GM19452 (cell line): ENCODE results near the gene MOG.

Source experiments
- ATAC-seq: cut with Tn5 transposase; IDR thresholded peaks from one replicate; pipeline ENCODE4 v1.9.1; 2021; ENCODE audit not compliant: unreplicated experiment

The MOG gene

DNA sequence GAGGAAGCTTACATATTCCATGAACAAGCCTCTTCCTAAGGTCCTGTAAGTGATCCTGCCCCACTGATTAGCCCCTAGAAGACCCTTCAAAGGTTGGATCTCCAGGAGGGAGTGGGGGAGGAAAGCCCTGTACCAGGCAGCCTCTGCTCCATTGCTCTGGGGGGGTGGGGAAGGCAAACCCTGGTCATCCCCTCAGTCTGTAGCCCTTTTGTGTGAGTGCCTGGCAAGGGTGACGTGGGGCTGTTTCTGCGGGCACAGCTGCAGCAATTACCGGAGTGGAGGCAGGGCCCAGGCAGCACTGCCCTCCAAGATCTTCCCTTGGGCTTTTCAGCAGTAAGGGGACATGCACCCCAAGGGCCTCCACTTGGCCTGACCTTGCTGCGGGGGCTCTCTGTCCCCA lies at the start of gene MOG:
Gene MOG (plus strand): TSS at position 295 of the 400 bp plus-strand sequence. CDS start 118 bp downstream, outside the sequence.
- no peak for ATAC-seq

DNA sequence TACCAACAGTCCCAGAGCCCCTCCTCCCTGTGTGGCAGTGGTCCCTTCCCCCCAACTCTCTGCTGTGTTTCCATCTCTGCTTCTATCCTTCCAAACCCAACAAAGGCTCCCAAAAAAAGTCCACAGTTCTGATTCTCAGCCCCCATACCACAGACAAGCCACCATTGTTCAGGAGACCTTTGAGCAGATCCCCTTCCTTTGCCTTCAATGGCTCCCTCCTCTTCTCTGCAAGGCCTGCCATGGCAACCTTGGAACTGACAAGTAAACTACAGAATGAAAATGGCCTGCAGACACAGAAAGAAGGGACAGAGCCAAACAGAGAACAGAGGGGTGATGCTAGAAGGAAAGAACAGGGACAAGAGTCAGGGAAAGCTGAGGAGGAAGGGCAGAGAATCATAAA lies 48.8 kb upstream of the MOG start:
- no peak for ATAC-seq

DNA sequence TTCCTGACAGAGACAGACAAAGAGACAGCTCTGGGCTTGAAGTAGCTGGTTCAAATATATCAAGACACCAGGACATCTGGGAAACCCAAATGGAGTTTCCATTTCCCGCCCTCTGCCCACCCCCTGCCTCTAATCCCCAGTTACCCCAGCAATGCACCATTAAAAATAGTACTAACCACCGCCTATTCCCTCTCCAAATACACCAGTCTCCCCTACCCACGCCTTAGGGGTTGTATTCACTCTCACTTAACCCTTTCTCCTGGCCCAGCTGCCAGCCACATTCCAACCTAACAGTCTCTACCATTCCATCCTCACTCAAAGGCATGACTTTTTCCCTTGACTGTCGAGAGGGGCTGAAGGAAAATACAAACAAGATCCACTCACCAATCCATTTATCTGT lies 46.4 kb upstream of the MOG start:
- no peak for ATAC-seq

DNA sequence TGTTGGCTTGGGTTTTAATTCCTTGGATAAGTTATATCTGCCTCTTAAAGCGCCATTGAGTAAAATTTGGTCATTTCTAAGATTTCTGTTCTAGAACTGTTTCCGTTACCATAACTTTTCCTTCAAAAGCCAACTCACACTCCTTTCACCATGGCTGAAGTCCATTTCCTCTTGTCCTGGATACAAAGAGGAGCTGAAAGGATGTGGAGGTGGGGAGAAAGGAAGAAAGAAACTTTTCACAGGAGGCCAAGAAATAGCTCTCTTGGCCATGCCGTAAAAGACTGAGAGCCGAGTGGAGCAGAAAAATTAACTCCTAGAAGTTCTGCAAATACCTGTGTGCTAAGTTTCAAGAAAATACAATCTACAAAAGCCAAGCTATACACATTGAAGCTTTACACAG lies 45.5 kb upstream of the MOG start:
- no peak for ATAC-seq

DNA sequence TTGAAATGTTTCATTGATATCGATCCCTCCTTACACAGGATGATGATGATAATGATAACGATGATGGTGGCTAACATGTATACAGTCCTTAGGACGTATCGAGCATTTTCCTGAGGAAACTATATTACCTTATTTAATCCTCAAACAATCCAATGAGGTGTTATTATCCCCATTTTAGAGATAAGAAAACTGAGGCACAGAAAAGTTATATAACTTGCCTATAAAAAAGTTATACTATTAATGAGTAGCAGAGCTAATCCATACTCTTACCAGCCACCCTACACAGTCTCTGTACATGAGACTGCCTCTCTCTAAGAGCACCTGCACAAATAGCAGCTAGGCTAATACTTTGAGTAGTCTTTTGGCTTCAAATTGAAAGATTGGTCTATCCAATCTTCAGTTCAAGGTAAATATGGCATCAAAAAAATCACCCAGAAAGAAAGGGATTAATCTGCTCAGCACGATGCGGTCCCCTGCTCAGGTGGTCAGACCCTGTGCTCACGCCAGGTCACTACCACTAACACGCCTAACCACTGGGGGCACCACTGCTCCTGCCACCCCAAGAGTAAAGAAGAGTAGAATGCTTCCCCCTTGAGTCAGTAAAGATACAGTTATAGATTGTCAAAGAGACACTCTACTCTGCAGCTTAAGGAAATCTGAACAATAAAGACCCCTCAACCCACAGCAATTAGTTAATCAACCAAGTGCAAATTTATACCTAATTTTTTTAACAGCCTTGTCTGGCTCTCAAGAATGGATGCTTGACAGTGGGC lies 38.9 kb upstream of the MOG start:
- no peak for ATAC-seq

DNA sequence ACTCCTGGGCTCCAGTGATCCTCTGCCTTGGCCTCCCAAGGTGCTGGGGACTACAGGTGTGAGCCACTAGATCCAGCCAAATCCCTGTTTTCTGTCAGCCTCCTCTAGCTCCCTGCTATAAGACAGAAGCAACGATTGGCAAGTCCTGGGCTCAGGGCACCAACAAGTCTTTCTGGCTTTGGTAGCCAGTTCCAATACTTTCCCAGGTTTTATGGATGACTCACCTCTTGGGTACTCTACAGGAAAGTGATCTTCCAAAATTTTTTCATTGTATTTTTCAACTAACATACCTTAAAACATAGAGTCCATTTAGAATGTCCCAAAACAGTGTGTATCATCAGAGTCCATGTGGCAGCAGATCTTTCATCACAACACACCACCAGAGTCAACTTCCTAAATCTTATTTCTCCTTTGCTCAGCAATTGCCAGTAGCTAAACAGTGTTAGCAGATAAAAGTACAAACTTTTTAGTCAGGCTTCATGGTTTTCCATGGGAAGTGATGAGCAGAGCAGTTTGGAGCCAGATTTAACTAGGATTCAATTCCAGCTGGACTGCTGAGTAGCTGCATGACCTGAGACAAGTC lies 37.2 kb upstream of the MOG start:
- ATAC-seq: no peak

DNA sequence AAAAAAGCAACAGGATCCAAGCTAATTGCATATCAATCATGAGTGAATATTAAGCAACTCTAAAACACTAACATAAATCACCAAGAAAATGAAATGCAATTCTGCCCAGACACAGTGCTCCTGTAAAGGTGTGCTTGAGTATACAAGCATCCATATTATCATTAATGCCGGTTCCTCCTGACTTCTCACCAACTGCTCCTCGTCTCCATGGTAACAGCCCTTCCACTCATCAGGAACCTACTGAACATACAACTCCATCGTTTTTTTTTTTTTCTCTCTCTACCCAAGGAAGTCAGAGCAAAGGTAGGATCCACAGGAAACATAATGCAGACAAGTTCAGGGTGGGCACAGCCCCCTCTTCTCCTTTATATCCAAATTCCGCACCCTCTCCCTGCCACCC lies 36.3 kb upstream of the MOG start:
- no peak for ATAC-seq

DNA sequence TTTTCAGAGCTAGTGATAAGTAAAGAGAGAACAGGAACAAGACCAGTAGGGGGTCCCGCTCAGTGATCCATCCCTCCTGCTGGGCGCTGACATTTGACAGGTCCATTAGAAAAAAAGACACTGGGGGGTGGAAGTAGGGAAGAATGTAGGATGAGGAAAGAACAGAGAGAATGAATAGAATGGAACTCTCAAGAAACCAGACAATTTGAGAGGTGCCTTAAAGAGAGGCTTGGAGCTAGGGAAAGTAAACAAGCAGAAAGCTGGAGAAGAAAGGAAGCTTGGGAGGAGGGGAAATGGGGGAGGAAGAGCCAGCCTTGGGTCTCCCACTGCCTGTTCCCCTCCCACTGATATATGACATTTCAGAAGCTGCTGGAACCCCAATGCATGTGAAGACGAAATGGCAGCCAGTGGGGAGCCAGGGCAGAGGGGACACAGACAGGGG lies 32.4 kb upstream of the MOG start:
- ATAC-seq: no peak

DNA sequence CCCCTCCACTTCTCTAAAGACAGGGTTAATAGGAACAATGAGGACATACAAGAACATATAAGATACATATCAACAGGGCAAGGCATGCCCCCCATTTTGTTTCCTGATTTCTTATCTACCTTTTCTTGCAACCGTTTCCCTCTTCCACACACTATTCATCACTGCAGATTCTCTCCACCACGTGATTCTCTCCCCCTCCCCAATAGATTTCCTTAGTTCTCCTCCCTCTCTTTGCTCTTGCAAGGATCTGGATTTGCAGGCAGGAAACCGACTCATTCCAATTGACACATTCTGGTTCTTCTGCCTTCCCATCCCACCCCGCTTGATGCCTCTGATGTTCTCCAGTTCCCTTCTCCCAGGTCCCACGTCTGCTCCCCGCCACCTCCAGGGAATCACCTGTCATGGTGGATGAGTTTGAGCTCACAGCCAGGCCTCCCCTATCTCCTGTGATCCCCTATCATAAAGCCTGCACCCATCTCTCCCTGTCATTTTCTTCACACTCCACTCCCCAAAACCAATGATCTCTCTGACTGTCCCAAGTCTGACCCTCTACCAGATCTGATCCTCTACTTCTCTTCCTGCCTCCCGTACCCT lies 31.5 kb upstream of the MOG start:
- no peak for ATAC-seq

DNA sequence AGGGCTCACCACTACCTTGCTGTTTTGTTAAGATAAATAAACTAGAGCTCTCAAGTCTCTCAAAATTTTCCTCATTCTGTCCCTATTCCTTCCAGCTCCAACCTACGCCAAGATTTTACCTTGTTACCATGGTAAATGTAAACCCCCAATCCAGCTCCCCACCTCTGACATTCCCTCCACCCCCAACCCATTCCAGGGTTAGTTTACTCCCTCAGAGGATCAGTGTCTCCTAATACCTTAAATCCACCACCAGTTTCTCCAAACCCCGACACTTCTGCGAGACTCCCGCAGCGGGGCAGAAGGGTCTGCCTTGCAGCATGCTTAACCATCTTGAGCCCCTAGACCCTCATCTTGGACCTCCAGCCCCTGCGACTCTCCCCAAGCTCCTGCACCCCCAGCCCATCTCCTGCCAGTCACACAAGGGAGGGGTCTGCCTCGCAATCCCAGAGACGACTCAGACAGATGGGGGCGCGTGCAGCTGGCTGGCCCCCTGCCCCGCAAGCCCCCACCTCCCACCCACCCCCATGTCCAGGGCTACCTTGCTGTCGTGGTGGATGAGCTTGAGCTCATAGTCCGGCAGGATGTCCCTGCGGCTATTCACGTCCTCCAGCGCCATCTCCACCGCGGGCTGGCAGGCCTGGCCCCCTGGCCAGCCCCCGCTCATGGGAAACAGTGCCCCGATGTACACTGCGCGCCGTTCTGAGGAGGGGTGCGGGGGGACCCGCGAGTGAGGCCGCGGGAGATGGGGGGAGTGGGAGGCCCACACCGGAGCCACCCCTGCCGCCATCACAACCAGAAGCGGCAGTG lies 29.7 kb upstream of the MOG start:
- no peak for ATAC-seq

DNA sequence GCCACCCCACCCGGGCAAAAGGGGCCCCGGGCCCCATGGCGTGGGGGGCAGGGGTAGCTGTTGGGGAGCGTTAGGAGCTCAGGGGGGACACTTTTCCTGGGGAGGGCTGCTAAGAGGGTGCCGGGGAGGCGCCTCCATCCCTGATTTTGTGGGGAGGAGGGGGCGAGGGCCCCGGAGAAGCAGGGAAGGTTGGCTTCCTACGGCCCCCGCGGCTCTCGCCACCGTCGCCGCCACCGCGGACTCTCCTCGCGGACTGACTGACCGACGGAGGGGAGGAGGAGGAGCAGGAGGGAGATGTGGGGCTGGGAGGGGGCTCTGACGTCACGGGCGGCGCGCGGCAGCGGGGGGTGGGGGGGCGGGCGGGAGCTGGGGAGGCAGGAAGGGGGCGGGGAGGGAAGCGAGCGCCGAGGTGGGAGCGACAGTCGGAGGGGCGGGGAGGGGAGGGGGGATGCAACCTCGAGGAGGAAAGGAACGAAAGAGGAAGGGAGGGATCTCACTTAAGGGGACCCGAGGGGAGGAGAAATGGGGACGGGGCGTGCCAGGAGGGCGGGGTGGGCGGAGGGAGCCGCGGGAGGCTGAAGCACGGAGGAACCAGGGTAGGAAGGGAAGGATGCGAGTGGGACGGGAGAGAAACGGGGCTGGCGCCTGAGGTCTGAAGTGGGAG lies 29.0 kb upstream of the MOG start:
- no peak for ATAC-seq

DNA sequence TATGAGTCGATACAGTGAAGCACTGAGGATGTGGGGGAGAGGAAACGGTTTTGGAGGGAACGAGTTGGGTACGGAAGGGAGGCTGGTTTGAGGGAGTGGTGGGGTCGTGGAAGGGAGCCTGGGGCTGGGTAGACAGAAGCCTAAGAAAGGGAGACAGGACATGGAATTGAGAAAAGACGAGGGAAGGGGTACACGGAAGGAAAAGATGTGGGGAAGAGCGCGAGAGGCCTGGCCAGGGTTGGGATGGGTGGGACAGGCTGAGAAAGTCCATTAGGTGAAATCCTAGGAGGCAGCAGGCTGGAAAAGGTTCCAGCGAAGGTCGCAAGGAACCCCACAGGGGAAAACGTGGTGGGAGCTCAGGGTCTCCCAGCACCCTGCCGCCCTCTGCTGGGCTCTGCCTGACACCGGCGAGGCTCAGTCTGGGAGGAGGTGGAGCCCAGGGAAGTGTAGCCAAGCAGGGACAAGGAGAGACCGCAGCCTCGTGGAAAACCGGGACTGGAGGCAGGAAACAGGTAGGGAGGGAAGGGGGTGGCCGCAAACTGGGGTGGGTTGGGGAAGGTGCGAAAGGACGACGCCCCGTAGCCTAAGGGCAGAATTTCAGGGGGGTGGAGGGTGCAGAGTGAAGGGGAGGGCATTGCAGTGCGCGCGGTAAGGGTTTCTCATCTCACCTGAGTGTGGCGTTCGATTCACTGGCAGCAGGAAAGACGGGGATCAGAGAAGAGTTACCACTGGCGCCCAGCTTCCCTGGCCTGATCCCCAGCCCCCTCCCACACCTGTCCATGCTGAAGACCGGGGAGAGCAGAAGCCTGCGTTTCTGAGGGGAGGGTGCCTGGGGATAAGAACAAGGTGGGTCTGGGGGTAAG lies 28.2 kb upstream of the MOG start:
- ATAC-seq: no peak

DNA sequence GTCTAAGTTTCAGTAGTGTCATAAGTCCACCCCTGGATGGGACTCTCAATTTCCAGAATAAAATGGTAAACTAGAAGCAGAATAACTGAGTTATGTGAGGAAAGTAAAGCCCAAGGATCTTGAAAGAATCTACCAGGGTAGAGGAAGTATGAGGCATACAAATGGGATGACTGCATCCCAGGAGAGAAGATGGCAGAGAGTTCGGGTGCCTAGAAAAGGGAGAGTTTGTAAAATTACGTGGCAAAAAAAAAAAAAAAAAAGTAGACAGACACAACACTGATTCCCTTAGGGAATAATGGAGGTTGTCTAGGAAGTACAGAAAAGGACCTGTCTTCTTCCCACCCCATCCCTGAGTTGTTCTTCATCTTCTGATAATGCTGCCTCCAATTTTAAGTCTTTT lies 27.3 kb upstream of the MOG start:
- no peak for ATAC-seq

DNA sequence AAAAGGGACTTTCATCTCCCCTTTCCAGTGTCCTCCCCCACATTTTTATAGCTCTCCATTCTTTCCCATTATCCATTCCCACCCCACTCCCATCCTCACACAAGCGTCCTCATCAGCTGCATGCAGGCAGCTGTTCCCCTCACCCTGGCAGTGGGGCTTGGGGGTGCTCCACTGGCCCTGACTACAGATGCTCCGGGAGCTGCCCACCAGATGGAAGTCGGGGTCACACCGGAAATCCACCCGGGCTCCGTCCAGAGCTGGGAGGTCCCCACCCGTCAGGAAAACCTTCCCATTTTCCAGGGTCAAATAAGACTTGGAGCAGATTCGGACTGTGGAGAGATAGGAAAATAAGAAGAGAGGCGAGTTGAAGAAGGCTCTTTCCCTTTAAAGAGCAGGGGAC lies 26.6 kb upstream of the MOG start:
- no peak for ATAC-seq

DNA sequence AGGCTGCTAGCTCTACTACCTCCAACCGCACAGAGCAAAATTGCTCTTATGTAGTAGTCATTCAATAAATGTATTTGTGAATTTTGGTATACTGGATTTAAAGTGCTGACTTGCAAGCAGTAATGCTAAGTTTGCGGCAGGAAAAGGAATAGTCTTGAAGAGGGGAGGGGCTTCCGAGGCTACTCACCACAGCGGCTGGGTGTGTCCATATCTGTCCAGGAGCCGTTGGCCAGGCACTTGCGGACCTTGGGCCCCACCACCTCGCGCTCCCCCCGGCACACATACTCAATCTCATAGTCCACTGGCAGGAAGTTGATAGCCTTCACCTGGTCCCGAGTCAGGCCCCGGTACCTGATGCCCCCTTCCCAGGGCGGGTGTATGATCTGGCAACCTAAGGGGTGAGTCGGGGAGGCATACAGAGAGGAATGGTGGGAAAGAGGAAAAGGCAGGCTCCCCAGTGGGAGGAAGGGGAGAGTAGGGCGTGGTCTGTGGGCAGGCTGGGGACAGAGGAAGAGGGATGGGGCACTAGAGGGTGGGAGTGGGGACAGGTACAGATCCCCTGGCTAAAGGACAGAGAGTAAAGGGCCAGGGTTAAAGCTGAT lies 25.6 kb upstream of the MOG start:
- ATAC-seq: no peak

DNA sequence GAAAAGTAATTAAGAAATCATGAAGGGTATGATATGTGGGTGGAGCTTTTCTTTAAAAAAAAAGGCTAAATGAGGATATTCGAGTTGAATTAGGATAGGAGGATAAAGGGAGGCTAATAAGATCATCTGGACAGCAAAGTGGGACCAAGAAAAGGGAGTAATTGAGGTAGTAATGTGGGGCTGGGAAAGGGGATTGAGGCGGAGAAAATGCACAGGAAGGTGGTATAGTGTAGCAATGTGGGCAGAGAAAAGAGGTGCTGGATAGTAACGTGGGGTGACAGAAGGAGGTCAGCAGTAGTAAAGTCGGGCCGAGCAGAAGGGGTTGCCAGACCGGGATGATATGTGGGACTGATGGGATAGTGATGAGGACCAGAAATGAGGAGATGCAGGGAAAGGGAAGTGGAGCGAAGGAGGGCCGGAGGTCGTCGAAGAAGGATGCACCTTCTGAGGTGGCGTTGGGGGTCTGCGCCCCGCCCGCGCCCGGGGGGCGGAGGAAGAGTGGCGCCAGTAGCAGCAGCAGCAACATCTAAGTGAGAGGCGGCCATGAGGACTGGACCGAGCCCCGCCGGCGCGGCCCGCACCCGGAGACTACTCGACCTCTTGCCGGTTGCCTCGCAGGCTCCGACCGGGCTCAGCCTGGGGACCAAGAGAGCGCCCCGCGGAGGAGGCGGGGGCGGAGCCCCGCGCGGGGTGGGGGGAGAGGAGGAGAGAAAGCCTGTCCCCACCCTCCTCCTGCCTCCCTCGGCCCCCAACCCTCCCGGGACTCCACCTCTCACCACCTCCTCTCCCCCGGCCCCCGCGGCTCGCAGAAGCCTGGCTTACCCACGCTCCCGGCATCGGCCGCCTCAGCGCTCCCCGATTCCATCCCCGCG lies 24.8 kb upstream of the MOG start:
- ATAC-seq: no peak

DNA sequence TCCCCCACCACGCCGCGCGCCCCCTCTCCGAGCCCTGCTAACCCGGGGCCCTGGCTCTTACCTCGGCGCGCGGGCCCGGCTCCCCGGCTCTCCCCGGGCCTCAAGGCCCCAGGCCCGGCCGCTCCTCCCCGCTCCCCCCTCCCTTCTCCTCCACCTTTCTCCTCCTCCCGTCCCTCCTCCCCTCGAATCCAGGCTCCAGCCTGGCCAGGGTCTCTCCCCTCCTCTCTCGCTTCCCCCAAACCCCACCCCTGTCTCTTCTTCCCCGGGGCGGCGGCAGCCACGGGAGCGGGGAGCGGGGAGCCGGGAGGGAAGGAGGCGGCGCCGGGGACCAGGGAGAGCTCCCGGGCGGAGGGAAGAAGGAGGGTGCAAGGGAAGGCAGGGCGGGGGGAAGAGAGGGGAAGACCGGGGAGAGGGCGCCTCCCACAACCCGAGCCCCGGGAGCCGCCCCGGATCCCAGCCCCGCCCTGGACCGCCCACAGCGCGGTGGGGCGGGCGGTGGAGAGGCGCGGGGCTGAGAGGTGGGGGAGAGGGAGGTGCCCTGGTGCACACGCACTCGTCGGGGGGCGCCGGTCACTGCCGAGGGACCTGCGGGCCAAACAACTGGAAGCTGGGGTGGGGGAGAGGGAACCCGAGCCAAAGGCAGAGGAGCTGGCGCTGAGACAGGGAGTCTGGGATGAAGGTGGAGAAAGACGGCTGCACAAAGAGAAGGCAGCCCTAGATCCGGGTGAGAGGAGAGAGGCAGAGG lies 23.9 kb upstream of the MOG start, which contains the start of gene GABBR1:
Gene GABBR1 (minus strand): TSS at position 395 of the 745 bp plus-strand sequence. CDS start 798 bp downstream, outside the sequence.
- no peak for ATAC-seq

DNA sequence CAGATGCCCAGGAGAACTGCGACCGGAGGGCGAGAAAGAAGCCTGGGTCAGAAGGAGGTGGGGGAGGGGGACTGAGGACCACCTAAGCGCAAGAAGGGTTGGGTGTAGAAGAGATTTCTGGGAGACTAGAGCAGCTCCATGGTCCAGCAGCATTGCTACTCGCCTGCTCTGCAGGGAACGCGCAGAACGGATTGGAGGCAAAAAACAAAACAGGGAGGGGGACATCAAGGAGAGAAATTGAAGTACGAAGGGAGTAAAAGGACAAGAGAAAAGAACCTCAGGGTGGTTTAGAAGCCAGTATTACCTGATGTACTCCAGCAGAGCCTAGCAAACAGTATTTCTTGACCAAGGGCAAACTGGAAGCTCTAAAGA lies 23.4 kb upstream of the MOG start:
- no peak for ATAC-seq
